GM12878 (cell line): ENCODE data around the gene PUS10. TPM values are rescaled to one million over a fixed set of nuclear protein-coding genes. Genes with fewer than 3 reads are reported as not detected.

Source experiments
- ATAC-seq: fragments of 200-7000 bp; cut with Tn5 transposase; 3 replicates; pipeline ENCODE4 v1.9.1; 2020; ENCODE audit warnings: mild to moderate bottlenecking, moderate library complexity
- BruUV-seq: library from RNA; stranded (reverse); fragments of 400-500 nt; replicated peaks from 2 replicates; lab custom pipeline; 2021; lab: Mats Ljungman, UMichigan
- CTCF ChIA-PET: fragments of 300-600 bp; sonication (Branson Sonifier 250); formaldehyde crosslinking; extraction: SDS; loops from one replicate; lab custom pipeline; 2021; ENCODE audit warnings: inconsistent platforms; lab: Yijun Ruan, JAX
- POLR2A ChIA-PET: fragments of 350-600 bp; formaldehyde crosslinking; extraction: SDS; loops from one replicate; lab custom pipeline; 2021; ENCODE audit warnings: inconsistent platforms; lab: Charles Lee
- RAD21 ChIA-PET: fragments of 300-600 bp; sonication (Branson Sonifier 250); formaldehyde crosslinking; loops from one replicate; lab custom pipeline; 2023; ENCODE audit warnings: antibody characterized with exemption; ENCODE audit not compliant: unreplicated experiment; lab: Charles Lee
- SMC1A ChIA-PET: fragments of 300-600 bp; sonication (Branson Sonifier 250); formaldehyde crosslinking; loops from one replicate; lab custom pipeline; 2023; ENCODE audit not compliant: unreplicated experiment, uncharacterized antibody; lab: Charles Lee
- DNase-seq: peaks from one replicate; pipeline ENCODE4 v3.0.0-alpha.2; 2011; ENCODE audit warnings: low read depth, low spot score
- FAIRE-seq: peaks from 3 replicates; lab custom pipeline; 2011; peaks lifted over from hg19 to GRCh38; lab: Jason Lieb, UNC
- H2AFZ ChIP-seq: 2 replicates; pipeline ENCODE4 v1.6.0; 2011; ENCODE audit warnings: low read depth, low read length, control low read depth; ENCODE audit not compliant: control insufficient read depth
- H3K27ac ChIP-seq: 2 replicates; pipeline ENCODE4 v1.5.1; 2011; ENCODE audit warnings: control low read depth; ENCODE audit not compliant: control insufficient read depth, insufficient read depth
- H3K27me3 ChIP-seq, 2 experiments: replicated peaks in 1 of 2; 2 replicates each; pipeline versions ENCODE4 v1.6.0 to v1.6.1; 2011; ENCODE audit warnings: low read length in 1 of 2; ENCODE audit not compliant: control insufficient read depth in 2 of 2, insufficient read depth in 2 of 2
- H3K36me3 ChIP-seq, 2 experiments: 2 replicates each; pipeline ENCODE4 v1.5.1; 2011; ENCODE audit warnings: low read length in 1 of 2; ENCODE audit not compliant: control insufficient read depth in 2 of 2, insufficient read depth in 2 of 2
- H3K4me1 ChIP-seq: 2 replicates; pipeline ENCODE4 v1.6.1; 2011; ENCODE audit warnings: mild to moderate bottlenecking, low read length, moderate library complexity, mixed read lengths; ENCODE audit not compliant: control insufficient read depth, insufficient read depth
- H3K4me2 ChIP-seq: 2 replicates; pipeline ENCODE4 v1.6.0; 2011; ENCODE audit warnings: control low read depth; ENCODE audit not compliant: control insufficient read depth, insufficient read depth
- H3K4me3 ChIP-seq: fragments of 200-600 bp; sonication (generic); 2 replicates; pipeline ENCODE4 v1.5.1; 2016
- H3K79me2 ChIP-seq: 2 replicates; pipeline ENCODE4 v1.6.0; 2011; ENCODE audit warnings: low read length; ENCODE audit not compliant: control insufficient read depth, insufficient read depth
- H3K9ac ChIP-seq: 2 replicates; pipeline ENCODE4 v1.8.0; 2011; ENCODE audit warnings: low read length, control low read depth, mixed read lengths; ENCODE audit not compliant: control insufficient read depth, insufficient read depth
- H3K9me3 ChIP-seq: replicated peaks from 3 replicates; pipeline ENCODE4 v1.5.1; 2011; ENCODE audit warnings: mild to moderate bottlenecking, low read length; ENCODE audit not compliant: control insufficient read depth, insufficient read depth
- H4K20me1 ChIP-seq: 2 replicates; pipeline ENCODE4 v1.6.0; 2011; ENCODE audit not compliant: control insufficient read depth, insufficient read depth
- CHD2 ChIP-seq: IDR thresholded peaks from 2 replicates; pipeline ENCODE4 v1.6.1; 2011; ENCODE audit warnings: low read depth, low read length, improper control_type of control experiment, borderline replicate concordance
- EP300 ChIP-seq, 2 experiments: fragments of 150-350 bp in 1 of 2; IDR thresholded peaks; 2 replicates each; pipeline ENCODE4 v1.6.1; 2011 to 2012; ENCODE audit warnings: low read depth in 2 of 2, low read length in 2 of 2, borderline replicate concordance in 1 of 2, improper control_type of control experiment in 1 of 2, inconsistent platforms in 1 of 2; ENCODE audit not compliant: control insufficient read depth in 1 of 2
- EZH2 ChIP-seq: IDR thresholded peaks from 2 replicates; pipeline ENCODE4 v1.6.1; 2012; ENCODE audit warnings: low read depth, mild to moderate bottlenecking, control low read depth, inconsistent platforms, low read length, borderline replicate concordance; ENCODE audit not compliant: control insufficient read depth
- FOXK2 ChIP-seq: fragments of 450-650 bp; IDR thresholded peaks from 2 replicates; pipeline ENCODE4 v1.6.1; 2017; ENCODE audit warnings: mild to moderate bottlenecking, moderate library complexity
- IRF5 ChIP-seq: fragments of 450-650 bp; IDR thresholded peaks from 2 replicates; pipeline ENCODE4 v1.6.1; 2017; ENCODE audit warnings: borderline replicate concordance
- MLLT1 ChIP-seq: fragments of 450-650 bp; IDR thresholded peaks from 2 replicates; pipeline ENCODE4 v1.6.1; 2016; ENCODE audit warnings: mild to moderate bottlenecking
- MYB ChIP-seq: fragments of 150-350 bp; IDR thresholded peaks from 2 replicates; pipeline ENCODE4 v1.6.1; 2014; ENCODE audit warnings: mild to moderate bottlenecking, low read depth, low read length, borderline replicate concordance
- POLR2A ChIP-seq: IDR thresholded peaks from 2 replicates; pipeline ENCODE4 v1.6.1; 2011; ENCODE audit warnings: low read depth, mild to moderate bottlenecking, low read length
- POLR2AphosphoS2 ChIP-seq: IDR thresholded peaks from 2 replicates; pipeline ENCODE4 v1.6.1; 2011; ENCODE audit warnings: low read depth, mild to moderate bottlenecking, low read length, improper control_type of control experiment, moderate library complexity
- TCF7 ChIP-seq: IDR thresholded peaks from 2 replicates; pipeline ENCODE4 v1.6.1; 2014; ENCODE audit warnings: antibody characterized with exemption, borderline replicate concordance
- in situ Hi-C: fragments of 300-500 bp; cut with MboI; formaldehyde crosslinking; loops from 9 replicates; pipeline ENCODE4 v1.14.3; 2018; ENCODE audit warnings: mixed read lengths
- intact Hi-C: fragments of 100-400 bp; cut with micrococcal nuclease; formaldehyde crosslinking; loops from one replicate; pipeline ENCODE4 v1.14.2; 2022; ENCODE audit not compliant: unreplicated experiment
- polyA plus RNA-seq, 11 experiments: library from polyadenylated mRNA; depleted of rRNA in 4 of 11; unstranded in 6 of 11; stranded (reverse) in 5 of 11; fragments of >200 nt; fragmentation: Nextera tagmentation in 4 of 11; fragmentation: Illumina TruSeq in 1 of 11; extraction: Ambion mirVana in 4 of 11; extraction: Trizol in 1 of 11; gene quantifications; 1 replicate in 1 of 11; 2 replicates in 10 of 11; pipeline versions ENCODE4 v1.2.1 to v1.2.3, GENCODE V29; 2011 to 2016; ENCODE audit warnings: inconsistent platforms in 2 of 11, missing spikeins in 2 of 11, low read depth in 1 of 11
- total RNA-seq, 4 experiments: library from RNA; depleted of rRNA in 3 of 4; stranded (reverse); fragments of >200 nt in 3 of 4; fragmentation: Illumina TruSeq in 1 of 4; extraction: Trizol in 1 of 4; gene quantifications; 2 replicates each; pipeline versions ENCODE4 v1.2.1 to v1.2.3, GENCODE V29; 2013 to 2021
- TF ChIP-seq, protein P1 (sequence below): fragments of 450-650 bp; IDR thresholded peaks from 2 replicates; pipeline ENCODE4 v1.6.1; 2016; ENCODE audit warnings: mild to moderate bottlenecking, moderate library complexity, borderline replicate concordance
- TF ChIP-seq, protein P2 (sequence below): IDR thresholded peaks from 2 replicates; pipeline ENCODE4 v1.6.1; 2012; ENCODE audit warnings: low read depth, low read length, improper control_type of control experiment

Gene PUS10
- total and polyA plus RNA-seq, 10 of the 15 experiments (the other 5 are each of a cell fraction or from before 2014, with no cell fraction given) = 9.1 to 17.0 (median 13.0) TPM

GRCh38 chr2:60964651-60965498, 53.2 kb downstream of the PUS10 start (continued):
- 0 out of 4 replicates have a peak, but pooled peaks of 1 of the 2 experiments have one; percentile 32 for TF ChIP-seq EP300 (IDR thresholded peaks at IDR 0.05; ENCODE audit: borderline replicate concordance in 1 of 2, control insufficient read depth in 1 of 2, low read depth in 2 of 2, low read length in 2 of 2)
- TF ChIP-seq MYB = no peak
- TF ChIP-seq MLLT1 = no peak
- no peak for TF ChIP-seq CHD2
- no peak for TF ChIP-seq IRF5

DNA sequence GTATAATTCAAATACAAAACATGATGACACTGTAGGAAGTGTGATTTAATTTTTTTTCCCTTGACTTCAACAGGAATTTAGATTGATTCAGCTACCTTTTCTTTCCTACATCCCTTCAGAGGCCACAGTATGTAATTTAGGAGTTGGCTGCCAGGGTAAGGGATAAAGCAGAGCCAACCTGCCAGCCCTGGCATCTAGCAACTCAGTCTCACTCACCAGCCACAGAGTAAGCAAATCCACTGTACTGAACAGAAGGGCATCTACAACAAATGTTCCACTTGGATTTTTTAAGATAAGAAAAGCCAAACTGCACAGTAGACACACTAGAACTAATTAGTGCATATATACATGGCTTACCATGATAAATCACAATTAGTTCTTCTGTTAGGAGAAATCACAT, 54.9 kb downstream of the PUS10 start:
- Histone ChIP-seq H3K36me3 (peaks cover 0 to 11% of the 10 kb centered on the region in 2 experiments; a peak in 2 of 4 replicates), H3K27me3 (no peaks in the 10 kb centered on the region), H4K20me1 (no peaks in the 10 kb centered on the region), H3K4me1 (peaks cover 22% of the 10 kb centered on the region), H3K9ac (no peak overlapping the region), H3K27ac (no peak overlapping the region), H3K4me3 (no peak overlapping the region), H2AFZ (no peak overlapping the region), H3K4me2 (no peak overlapping the region), H3K9me3 (no peaks in the 10 kb centered on the region; the same call in 2 of the 3 replicates), H3K79me2 (no peaks in the 10 kb centered on the region)
- intact Hi-C loops (no loop called here), in situ Hi-C loops (no loop called here)
- no peak for ATAC-seq
- ChIA-PET SMC1A (interaction anchor here (1.2 to 7.8 kb wide), 5 partner anchors 9 to 48 kb away, joined by 3 to 108 read pairs (median 5); no protein-coding TSS in a partner anchor), RAD21 (interaction anchor here (3.8 kb wide), 1 partner anchor 9 kb away, joined by 45 read pairs; no protein-coding TSS in a partner anchor), POLR2A (interaction anchor here (3.0 to 4.9 kb wide), 2 partner anchors 8 to 80 kb away, joined by 9 to 44 read pairs; no protein-coding TSS in a partner anchor), CTCF (interaction anchor here (0.6 kb wide), 1 partner anchor 158 kb away, joined by 3 read pairs; no protein-coding TSS in a partner anchor)
- no peak for DNase-seq
- BruUV-seq = no TSS peak
- no peak for FAIRE-seq
- TF ChIP-seq, protein P1, sequence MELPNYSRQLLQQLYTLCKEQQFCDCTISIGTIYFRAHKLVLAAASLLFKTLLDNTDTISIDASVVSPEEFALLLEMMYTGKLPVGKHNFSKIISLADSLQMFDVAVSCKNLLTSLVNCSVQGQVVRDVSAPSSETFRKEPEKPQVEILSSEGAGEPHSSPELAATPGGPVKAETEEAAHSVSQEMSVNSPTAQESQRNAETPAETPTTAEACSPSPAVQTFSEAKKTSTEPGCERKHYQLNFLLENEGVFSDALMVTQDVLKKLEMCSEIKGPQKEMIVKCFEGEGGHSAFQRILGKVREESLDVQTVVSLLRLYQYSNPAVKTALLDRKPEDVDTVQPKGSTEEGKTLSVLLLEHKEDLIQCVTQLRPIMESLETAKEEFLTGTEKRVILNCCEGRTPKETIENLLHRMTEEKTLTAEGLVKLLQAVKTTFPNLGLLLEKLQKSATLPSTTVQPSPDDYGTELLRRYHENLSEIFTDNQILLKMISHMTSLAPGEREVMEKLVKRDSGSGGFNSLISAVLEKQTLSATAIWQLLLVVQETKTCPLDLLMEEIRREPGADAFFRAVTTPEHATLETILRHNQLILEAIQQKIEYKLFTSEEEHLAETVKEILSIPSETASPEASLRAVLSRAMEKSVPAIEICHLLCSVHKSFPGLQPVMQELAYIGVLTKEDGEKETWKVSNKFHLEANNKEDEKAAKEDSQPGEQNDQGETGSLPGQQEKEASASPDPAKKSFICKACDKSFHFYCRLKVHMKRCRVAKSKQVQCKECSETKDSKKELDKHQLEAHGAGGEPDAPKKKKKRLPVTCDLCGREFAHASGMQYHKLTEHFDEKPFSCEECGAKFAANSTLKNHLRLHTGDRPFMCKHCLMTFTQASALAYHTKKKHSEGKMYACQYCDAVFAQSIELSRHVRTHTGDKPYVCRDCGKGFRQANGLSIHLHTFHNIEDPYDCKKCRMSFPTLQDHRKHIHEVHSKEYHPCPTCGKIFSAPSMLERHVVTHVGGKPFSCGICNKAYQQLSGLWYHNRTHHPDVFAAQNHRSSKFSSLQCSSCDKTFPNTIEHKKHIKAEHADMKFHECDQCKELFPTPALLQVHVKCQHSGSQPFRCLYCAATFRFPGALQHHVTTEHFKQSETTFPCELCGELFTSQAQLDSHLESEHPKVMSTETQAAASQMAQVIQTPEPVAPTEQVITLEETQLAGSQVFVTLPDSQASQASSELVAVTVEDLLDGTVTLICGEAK = no peak
- TF ChIP-seq POLR2AphosphoS2 (no peak), EZH2 (no peak), FOXK2 (no peak), TCF7 (no peak), POLR2A (no peak)
- TF ChIP-seq, protein P2, sequence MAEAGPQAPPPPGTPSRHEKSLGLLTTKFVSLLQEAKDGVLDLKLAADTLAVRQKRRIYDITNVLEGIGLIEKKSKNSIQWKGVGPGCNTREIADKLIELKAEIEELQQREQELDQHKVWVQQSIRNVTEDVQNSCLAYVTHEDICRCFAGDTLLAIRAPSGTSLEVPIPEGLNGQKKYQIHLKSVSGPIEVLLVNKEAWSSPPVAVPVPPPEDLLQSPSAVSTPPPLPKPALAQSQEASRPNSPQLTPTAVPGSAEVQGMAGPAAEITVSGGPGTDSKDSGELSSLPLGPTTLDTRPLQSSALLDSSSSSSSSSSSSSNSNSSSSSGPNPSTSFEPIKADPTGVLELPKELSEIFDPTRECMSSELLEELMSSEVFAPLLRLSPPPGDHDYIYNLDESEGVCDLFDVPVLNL = no peak
